Vagina (tissue), 2 donors: Measurements from ENCODE around the gene PHYHIPL.

Source experiments
- CTCF ChIP-seq, 3 experiments: fragments of 450-650 bp in 2 of 3; fragments of 200-600 bp in 1 of 3; sonication (generic) in 1 of 3; IDR thresholded peaks; one replicate each; pipeline ENCODE4 v1.5.1; 2017 to 2019; ENCODE audit warnings: antibody characterized with exemption in 3 of 3, mild to moderate bottlenecking in 2 of 3, moderate library complexity in 2 of 3
- POLR2A ChIP-seq, 2 donors: fragments of 450-650 bp; IDR thresholded peaks; one replicate each; pipeline ENCODE4 v1.6.1; 2017; ENCODE audit warnings: antibody characterized with exemption in 2 of 2, mild to moderate bottlenecking in 2 of 2, moderate library complexity in 2 of 2

GRCh38 chr10:59279476-59279875, 103.0 kb downstream of the PHYHIPL start:
- TF ChIP-seq CTCF (IDR thresholded peaks at IDR 0.05) (no peak), POLR2A (IDR thresholded peaks at IDR 0.05) (no peak)
